Activated CD4-positive, alpha-beta T cell treated with anti-CD3 and anti-CD28 coated beads, Interleukin-2, Interleukin-6, amounts not matched to agents 100 ng/mL and 50 ng/mL, durations not matched to agents 16 hours and 8 hours (primary cell): ENCODE measurements around the gene BCL11A.

Experiments used
- DNase-seq: peaks from one replicate; pipeline ENCODE4 v3.0.0-alpha.2; 2020

BCL11A gene

GRCh38 chr2:60544062-60544461 lies 9.4 kb downstream of the BCL11A start:
- DNase-seq: no peak

- no peak for DNase-seq
Measured at GRCh38 chr2:60541056-60541651, 12.3 kb downstream of the BCL11A start.

DNA sequence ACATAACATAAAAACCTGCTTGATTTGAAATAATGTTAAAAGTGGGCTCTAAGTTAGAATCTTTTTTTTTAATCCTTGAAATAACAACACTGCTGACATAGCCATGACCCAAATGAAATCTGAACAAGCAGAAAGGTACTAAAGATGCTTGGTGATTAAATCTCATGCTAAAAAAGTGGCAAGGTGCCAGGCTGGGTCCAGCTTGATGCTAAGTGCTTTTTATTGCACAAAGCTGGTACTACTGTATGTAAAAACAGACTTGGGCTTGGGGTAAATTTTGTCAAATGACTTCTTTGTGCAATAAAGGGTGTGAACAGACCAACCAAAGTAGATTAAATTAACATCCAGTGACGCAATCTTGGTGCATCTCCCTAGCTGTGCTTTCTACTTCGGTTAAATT lies 13.4 kb downstream of the BCL11A start:
- DNase-seq: no peak

GRCh38 chr2:60539140-60539539 lies 14.3 kb downstream of the BCL11A start:
- DNase-seq: no peak

DNA sequence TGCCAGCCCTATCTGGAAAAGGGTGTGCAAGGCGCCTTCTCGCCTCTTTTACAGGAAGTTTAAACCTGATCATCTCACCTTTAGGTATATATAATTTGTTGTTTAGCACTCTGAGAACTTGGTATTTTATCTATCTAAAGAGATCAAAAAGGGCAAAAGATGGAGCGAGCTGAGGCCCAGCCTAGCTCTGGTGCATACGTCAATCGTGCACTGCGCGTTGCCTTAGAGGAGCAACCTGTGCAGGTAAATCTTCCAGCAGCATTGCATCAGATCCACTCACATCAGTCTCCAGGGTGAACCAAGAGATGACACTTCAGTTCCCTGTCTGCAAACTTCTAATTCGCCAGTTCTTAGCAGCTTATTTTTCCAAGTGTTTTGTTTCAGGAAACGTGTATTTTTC lies 15.4 kb downstream of the BCL11A start:
- DNase-seq: no peak

DNA sequence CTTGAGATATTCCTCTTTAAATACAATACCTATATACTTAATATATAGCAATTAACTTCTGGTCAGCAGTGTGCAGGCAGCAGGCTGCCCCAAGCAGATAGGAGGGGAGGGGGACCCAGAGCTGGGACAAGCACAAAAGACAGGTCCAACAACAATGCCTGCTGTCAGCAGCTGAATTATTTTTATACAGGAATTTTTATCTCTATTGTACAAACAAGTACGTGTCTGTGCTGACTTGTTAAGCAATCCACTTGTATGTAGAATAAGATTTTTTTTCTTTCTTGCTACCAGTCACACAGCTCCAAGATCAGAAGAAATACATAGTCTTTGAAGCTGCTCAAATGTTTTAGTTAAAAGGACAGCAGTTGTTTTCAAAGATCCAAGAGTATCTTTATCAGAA lies 16.7 kb downstream of the BCL11A start:
- no peak for DNase-seq

DNA sequence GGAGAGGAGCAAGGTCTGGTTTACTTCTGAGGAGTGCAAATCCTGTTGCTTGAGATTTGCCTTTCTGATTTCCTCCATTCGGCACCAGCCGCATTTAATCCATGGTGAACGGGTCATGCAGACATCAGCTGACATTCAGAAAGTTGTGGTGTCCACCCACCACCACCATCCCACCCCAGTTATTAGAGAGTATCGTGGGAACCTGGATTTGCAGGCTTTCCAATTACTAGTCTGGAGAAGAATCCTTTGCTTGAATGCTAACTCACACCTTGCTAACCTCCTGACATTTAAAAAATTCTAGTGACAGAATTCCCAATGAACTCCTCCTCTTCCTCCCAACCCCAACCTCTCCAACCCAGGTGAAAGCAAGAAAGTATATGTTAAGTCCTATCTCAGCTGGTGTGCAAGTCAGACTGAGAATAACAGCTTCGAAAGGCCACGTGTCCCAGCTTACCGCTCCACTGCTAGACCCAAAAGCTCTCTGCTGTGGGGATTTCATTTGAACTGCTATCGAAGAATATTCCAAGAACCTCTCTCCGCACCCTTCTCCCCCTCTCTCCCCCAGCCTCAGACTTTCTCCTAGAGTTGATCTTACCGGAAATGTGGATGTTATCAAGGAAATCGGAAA lies 17.7 kb downstream of the BCL11A start:
- no peak for DNase-seq

GRCh38 chr2:60534892-60535684 lies 18.4 kb downstream of the BCL11A start:
- no peak for DNase-seq

DNA sequence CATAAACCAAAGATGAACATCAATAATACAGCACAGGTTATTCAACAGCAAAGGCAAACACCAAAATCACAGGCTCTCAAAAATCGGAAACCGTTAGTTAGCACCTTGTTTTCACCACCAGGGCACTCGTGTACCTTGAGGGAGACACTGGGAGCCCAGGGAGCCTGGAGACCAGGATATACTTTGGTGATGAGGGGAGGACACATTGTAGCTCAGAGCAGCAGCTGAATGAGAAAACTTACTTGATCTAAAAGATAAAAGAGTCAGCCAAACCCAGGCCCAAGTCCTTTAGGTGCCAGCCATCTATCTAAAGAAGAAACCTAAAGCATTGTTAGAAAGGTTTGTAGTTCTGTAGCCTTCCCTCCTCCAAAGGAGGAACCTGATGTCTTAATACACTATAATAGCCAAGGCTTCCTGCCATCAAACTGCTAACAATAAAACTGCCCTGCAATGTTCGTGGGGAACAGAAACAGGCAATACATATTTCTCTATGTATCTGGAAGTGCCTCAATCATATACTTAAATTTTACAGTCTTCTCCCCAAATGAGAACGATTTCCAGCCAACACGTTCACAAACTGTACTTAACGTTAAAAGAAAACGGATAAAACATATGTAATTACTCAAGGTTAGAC lies 19.3 kb downstream of the BCL11A start:
- no peak for DNase-seq

DNA sequence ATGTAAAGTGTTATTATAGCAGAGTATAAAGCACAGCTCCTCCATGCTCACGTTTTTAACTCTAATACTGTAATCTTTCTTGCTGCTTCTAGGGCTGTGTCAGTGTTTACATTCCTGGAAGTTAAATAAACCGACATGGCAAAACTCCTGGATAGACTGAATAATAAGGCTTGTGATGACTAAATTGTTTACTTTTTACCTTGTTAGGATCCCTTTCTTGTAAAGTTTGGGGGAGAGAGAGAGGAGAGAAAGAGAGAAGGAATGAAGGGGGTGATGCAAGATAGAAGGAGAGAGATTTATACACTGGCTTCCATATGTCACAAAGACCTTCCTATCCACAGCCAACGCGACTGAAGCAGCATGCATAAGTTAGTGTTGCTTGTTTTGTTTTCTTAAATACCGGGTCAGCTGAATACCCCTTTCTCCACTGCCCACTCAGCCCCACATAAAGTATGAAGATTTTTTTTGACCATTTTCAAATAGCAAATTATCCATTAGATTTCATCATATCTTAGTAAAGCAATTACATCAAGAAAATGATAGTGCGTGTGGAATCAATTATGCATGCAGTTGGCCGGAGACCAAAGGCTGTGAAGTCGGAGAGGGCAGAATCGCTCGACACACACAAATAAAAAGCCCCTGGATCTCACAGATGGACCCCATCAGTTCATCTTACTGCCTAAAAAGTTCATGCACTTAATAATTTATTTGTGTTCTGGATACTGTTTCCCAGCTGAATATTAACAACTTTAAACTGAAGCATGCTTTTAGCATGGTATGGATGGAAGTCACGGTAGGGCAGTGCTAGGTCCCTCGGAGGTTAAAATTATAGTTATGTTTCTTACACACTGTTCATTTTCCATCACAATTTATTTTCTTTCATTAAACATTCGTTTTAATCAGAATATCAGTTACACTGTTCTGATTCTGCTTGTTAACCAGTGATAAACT lies 20.1 kb downstream of the BCL11A start:
- DNase-seq: no peak

GRCh38 chr2:60532421-60532820 lies 21.0 kb downstream of the BCL11A start:
- no peak for DNase-seq

DNA sequence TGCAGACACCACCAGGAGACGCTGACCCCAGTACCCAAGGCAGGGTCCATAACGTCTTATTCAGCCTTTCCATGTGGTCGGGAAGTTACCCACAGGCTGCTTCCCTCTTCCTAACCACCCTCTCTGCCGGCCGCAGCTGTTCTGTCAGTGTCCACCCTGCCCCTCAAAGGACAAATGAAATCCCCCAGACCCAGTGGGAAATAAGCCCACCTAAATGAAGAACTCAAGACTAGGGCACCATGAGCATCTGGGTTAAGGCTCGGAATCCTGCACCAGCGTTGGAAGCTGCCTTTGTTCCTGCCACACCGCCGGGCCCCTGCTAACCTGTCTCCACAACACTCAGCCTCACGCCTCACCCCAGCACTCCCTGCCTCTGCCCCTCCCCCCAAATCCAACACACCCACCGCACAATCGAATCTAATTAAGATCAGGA lies 21.7 kb downstream of the BCL11A start:
- no peak for DNase-seq

DNA sequence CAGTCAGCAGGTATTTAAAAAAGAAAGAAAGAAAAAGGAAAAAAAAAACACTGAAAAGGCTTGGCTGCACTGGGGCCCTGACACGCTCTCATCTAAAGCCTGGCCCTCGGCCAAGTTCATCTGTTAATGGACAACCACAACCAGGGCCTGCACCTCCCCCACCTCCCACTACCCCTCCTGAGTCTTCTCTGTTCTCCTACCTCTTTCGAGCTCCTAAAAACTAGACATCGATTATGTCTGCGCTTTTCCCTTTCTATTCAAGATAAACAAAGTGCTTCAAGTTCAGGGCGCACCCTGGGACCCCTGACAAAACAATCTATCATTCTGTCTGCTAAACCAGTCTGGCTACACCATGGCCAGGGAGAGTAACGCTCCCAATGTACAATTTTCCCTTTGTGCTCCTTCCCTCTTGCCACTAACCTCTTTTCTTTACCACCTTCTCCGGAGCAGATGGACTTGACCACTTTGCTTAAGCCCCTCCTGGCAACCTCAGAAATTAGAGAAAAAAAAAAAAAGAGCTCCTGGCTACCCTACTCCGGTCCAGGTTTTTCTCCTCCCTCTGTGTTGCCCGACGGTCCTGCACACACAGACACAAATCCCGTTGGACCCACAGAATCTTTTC lies 22.7 kb downstream of the BCL11A start:
- DNase-seq: no peak

- DNase-seq: no peak
Measured at GRCh38 chr2:60529785-60530627, 23.4 kb downstream of the BCL11A start.

DNA sequence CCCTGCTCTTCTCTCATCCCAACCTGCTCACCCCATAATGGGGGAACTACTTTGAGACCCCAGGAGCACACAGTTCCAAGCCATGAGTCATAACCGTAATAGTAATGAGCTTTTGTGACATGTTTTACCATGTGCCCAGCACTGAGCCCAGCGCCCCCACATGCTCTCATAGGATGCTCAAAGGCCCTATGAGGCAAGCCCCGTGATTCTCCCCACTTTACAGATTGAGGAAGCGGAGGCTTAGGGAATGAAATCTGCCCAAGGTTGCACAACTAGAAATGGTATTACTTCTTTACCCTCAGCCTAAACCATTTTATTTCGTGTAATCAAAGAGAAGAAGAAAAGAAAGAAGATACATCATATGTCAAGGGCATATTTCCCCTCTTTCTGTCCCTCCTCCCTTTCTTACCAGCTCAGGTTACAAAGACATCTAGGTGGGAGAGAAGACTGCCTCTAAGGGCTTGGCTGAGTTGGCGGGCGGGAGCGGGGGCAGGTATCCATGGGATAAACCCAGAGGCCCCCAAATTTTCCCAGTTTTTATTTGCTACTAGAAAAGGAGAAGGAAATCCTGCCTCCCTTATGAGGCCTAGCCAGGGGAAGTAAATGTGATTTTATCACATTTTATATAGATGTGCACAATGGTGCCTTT lies 24.2 kb downstream of the BCL11A start:
- no peak for DNase-seq

DNA sequence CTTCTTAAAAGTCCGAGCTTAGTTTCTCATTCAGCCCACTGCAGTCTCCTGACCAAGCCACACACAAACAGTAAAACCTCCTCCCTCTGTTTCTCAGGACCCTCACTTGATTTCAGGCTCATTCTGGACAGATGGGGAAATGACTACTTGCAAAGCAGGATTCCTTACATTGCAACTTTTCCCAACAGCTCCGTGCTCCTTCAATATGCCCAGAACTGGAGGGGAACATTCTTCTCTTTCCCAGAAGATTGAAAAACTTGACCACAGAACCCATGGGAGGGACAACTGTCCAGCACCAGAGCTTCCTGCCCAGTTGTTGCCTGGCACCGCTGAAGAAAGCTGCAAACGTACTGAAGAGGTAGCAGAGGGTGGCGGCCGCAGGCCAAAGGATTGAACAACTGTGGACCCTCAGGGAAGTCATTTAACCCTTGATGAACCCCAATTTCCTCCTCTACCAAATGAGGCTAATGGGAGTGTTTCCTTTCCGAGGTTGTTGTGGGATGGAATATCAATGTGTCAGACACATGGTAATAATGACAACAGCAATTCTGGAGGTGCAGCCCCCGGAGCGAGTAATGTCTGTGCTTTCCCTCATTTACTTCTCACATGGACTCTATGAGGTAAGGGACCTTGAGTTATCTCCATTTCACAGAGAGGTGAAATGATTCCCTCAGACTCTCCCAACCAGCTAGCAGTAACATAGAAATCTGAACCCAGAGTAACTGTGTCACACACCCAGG lies 25.0 kb downstream of the BCL11A start:
- no peak for DNase-seq

- DNase-seq: no peak
Measured at GRCh38 chr2:60527762-60528161, 25.7 kb downstream of the BCL11A start.

DNA sequence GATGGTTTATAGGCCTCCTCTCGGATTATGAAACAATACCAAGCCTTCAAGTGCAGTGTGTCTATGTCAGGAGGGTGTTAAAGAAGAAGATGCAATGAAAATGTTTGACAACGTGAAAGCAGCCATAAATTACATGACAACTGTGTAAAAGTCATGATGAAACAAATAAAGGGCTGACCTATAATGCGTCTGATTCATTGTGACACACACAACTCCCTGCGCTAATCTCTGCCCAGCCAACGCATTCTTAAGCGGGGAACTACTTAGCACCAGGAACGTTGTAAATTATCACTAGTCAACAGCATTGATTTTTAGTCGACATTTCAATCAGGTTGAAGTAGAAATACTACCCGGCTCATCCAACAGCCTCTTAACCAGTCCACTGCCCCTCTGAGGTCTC lies 26.8 kb downstream of the BCL11A start:
- no peak for DNase-seq

DNA sequence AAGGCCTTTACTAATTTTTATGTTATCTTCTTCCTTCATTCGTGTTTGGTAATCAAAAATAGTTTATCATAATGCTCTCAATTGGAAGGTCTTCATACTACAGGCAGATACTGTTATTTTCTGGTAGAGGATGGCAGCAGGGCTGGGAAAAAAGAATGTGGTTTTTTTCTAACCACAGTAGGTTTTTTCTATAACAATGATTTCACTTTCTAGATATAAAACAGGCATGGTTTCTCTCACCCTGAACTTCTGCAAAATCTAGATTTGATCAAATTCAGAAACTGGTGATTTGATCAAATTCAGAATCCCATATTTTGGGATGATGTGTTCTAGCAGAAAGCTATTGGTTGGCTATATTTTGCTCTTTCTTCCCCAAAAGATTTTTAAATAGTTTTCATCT lies 27.6 kb downstream of the BCL11A start:
- DNase-seq: no peak

DNA sequence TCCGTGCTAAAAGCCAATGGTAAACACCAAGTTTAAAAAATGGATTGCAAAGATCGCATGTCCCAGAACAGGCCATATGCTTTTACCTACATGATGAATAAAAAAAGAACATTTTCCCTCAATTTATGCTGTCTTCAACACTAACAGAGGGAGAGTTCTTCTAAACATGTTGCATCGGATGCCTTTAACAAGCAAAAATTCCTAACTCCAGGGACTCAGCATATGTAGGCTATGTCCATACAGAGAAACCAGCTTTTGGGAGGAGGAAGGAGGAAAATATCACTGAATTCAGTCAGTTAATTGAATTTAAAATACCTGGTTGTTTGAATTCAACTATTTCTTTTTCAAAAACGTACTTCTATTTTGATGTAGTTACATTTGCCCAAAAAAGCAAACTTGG lies 28.6 kb downstream of the BCL11A start:
- no peak for DNase-seq
